Stimulated activated CD4-positive, alpha-beta T cell treated with anti-CD3 and anti-CD28 coated beads, Interleukin-12 subunit alpha, Interleukin-12 subunit beta, amount 100 ng/mL, for 4 hours (primary cell): ENCODE measurements around the gene VPREB1.
"Not testable (repeated sequence)": the region's sequence is repeated elsewhere in the genome, so short reads cannot be mapped to it uniquely, and the experiment has no call there.

Source experiments
- DNase-seq: peaks from one replicate; pipeline ENCODE4 v3.0.0-alpha.2; 2020

The VPREB1 gene

GRCh38 chr22:22244316-22245250 is at the start of gene VPREB1:
Gene VPREB1, plus strand, starts transcription at chr22:22244786. Its CDS starts 28 bp downstream, at chr22:22244814.
- no peak for DNase-seq

- no peak for DNase-seq
Observed at GRCh38 chr22:22194931-22195264, 49.7 kb upstream of the VPREB1 start.

- peak; percentile 83 for DNase-seq
Observed at GRCh38 chr22:22195265-22196017, 49.1 kb upstream of the VPREB1 start.

GRCh38 chr22:22196018-22196533 is 48.5 kb upstream of the VPREB1 start:
- no peak for DNase-seq

- DNase-seq, result no peak
Observed at GRCh38 chr22:22196833-22197477, 47.6 kb upstream of the VPREB1 start.

- no peak for DNase-seq
Observed at GRCh38 chr22:22197993-22198402, 46.6 kb upstream of the VPREB1 start.

GRCh38 chr22:22198751-22199150 is 45.8 kb upstream of the VPREB1 start:
- DNase-seq, result no peak

GRCh38 chr22:22199634-22200033 is 45.0 kb upstream of the VPREB1 start:
- DNase-seq, result no peak

GRCh38 chr22:22200569-22201184 is 43.9 kb upstream of the VPREB1 start:
- DNase-seq, result no peak

- DNase-seq, result no peak
Observed at GRCh38 chr22:22201185-22201929, 43.2 kb upstream of the VPREB1 start.

GRCh38 chr22:22201930-22202343 is 42.6 kb upstream of the VPREB1 start:
- DNase-seq, result no peak

- DNase-seq, result no peak
Observed at GRCh38 chr22:22203048-22203971, 41.3 kb upstream of the VPREB1 start.

GRCh38 chr22:22207845-22208564 is 36.6 kb upstream of the VPREB1 start:
- DNase-seq, result peak; percentile 86

- no peak for DNase-seq
Observed at GRCh38 chr22:22208652-22209051, 35.9 kb upstream of the VPREB1 start.

GRCh38 chr22:22209080-22209640 is 35.4 kb upstream of the VPREB1 start:
- not testable (repeated sequence) for DNase-seq

GRCh38 chr22:22210375-22210774 is 34.2 kb upstream of the VPREB1 start:
- peak; percentile 32 for DNase-seq

- no peak for DNase-seq
Observed at GRCh38 chr22:22210889-22211833, 33.4 kb upstream of the VPREB1 start.

GRCh38 chr22:22213231-22213630 is 31.4 kb upstream of the VPREB1 start:
- no peak for DNase-seq
